HEK293 (cell line): ENCODE data around the gene PMFBP1.

Experiments
- YY1 ChIP-seq: fragments of 450-650 bp; formaldehyde crosslinking; IDR thresholded peaks from 2 replicates; pipeline ENCODE4 v1.5.1; 2018; ENCODE audit warnings: missing biosample characterization, missing genetic modification characterization
- ZNF10 ChIP-seq: fragments of 450-650 bp; formaldehyde crosslinking; IDR thresholded peaks from 2 replicates; pipeline ENCODE4 v1.5.1; 2017; ENCODE audit warnings: missing biosample characterization, missing genetic modification characterization
- ZNF146 ChIP-seq: fragments of 450-650 bp; formaldehyde crosslinking; IDR thresholded peaks from 2 replicates; pipeline ENCODE4 v1.5.1; 2016; ENCODE audit warnings: missing biosample characterization, missing genetic modification characterization
- ZNF501 ChIP-seq: fragments of 450-650 bp; formaldehyde crosslinking; IDR thresholded peaks from 2 replicates; pipeline ENCODE4 v1.5.1; 2016; ENCODE audit warnings: missing biosample characterization, missing genetic modification characterization
- ZNF707 ChIP-seq: fragments of 450-650 bp; formaldehyde crosslinking; IDR thresholded peaks from 2 replicates; pipeline ENCODE4 v1.5.1; 2016; ENCODE audit warnings: missing biosample characterization, missing genetic modification characterization
- ZNF768 ChIP-seq: fragments of 450-650 bp; formaldehyde crosslinking; IDR thresholded peaks from 2 replicates; pipeline ENCODE4 v1.5.1; 2018; ENCODE audit warnings: missing biosample characterization, mild to moderate bottlenecking, missing genetic modification characterization
- TF ChIP-seq, protein P1 (sequence below): fragments of 450-650 bp; formaldehyde crosslinking; IDR thresholded peaks from 2 replicates; pipeline ENCODE4 v1.5.1; 2016; ENCODE audit warnings: missing biosample characterization, missing genetic modification characterization
- TF ChIP-seq, protein P2 (sequence below): fragments of 450-650 bp; formaldehyde crosslinking; IDR thresholded peaks from 2 replicates; pipeline ENCODE4 v1.5.1; 2016; ENCODE audit warnings: missing biosample characterization, missing genetic modification characterization
- TF ChIP-seq, protein P3 (sequence below): fragments of 450-650 bp; formaldehyde crosslinking; IDR thresholded peaks from 2 replicates; pipeline ENCODE4 v1.5.1; 2016; ENCODE audit warnings: missing biosample characterization, missing genetic modification characterization
- TF ChIP-seq, protein P4 (sequence below): fragments of 450-650 bp; formaldehyde crosslinking; conservative IDR thresholded peaks from 2 replicates; pipeline ENCODE4 v1.5.1; 2016; ENCODE audit warnings: low read depth, missing biosample characterization, missing genetic modification characterization
- TF ChIP-seq, protein P5 (sequence below): fragments of 450-650 bp; formaldehyde crosslinking; IDR thresholded peaks from 2 replicates; pipeline ENCODE4 v1.5.1; 2016; ENCODE audit warnings: missing biosample characterization, missing genetic modification characterization

DNA sequence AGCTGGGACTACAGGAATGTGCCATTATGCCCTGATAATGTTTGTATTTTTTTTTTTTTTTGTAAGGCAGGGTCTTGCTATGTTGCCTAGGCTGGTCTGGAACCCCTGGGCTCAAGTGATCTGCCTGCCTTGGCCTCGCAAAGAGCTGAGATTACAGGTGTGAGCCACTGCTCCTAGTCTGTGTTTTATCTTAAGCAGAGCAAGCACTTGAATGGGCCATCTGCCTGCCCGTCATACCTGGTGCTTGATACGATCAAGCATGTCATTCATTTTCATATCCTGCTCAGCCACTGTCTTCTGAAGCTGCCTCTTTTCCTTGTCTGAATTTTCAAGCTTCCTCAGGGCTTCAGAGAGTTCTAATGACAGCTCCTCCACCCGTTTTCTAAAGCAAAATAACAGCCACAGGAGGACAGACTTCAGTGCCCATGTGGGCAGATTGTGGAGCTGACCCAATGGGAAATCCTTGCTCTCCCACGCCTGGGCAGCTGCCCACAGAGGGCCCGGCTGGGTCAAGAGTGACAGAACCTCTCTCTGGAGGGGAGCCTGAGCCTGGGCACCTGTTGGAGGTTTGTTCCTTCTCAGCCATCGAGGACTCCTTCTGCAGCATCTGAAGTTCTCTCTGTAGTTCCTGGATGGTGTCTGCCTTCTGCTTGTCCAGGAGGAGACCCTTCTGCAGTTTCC lies 41.8 kb downstream of the PMFBP1 start:
- TF ChIP-seq YY1 (tag by site-specific recombination) (no peak), ZNF768 (tag by site-specific recombination) (no peak), ZNF146 (tag by site-specific recombination) (no peak), ZNF10 (tag by site-specific recombination) (no peak), ZNF501 (tag by site-specific recombination) (no peak), ZNF707 (tag by site-specific recombination) (no peak)
- TF ChIP-seq, protein P1, sequence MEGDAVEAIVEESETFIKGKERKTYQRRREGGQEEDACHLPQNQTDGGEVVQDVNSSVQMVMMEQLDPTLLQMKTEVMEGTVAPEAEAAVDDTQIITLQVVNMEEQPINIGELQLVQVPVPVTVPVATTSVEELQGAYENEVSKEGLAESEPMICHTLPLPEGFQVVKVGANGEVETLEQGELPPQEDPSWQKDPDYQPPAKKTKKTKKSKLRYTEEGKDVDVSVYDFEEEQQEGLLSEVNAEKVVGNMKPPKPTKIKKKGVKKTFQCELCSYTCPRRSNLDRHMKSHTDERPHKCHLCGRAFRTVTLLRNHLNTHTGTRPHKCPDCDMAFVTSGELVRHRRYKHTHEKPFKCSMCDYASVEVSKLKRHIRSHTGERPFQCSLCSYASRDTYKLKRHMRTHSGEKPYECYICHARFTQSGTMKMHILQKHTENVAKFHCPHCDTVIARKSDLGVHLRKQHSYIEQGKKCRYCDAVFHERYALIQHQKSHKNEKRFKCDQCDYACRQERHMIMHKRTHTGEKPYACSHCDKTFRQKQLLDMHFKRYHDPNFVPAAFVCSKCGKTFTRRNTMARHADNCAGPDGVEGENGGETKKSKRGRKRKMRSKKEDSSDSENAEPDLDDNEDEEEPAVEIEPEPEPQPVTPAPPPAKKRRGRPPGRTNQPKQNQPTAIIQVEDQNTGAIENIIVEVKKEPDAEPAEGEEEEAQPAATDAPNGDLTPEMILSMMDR (tag by site-specific recombination): no peak
- TF ChIP-seq, protein P2, sequence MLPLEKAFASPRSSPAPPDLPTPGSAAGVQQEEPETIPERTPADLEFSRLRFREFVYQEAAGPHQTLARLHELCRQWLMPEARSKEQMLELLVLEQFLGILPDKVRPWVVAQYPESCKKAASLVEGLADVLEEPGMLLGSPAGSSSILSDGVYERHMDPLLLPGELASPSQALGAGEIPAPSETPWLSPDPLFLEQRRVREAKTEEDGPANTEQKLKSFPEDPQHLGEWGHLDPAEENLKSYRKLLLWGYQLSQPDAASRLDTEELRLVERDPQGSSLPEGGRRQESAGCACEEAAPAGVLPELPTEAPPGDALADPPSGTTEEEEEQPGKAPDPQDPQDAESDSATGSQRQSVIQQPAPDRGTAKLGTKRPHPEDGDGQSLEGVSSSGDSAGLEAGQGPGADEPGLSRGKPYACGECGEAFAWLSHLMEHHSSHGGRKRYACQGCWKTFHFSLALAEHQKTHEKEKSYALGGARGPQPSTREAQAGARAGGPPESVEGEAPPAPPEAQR (tag by site-specific recombination): no peak
- TF ChIP-seq, protein P3, sequence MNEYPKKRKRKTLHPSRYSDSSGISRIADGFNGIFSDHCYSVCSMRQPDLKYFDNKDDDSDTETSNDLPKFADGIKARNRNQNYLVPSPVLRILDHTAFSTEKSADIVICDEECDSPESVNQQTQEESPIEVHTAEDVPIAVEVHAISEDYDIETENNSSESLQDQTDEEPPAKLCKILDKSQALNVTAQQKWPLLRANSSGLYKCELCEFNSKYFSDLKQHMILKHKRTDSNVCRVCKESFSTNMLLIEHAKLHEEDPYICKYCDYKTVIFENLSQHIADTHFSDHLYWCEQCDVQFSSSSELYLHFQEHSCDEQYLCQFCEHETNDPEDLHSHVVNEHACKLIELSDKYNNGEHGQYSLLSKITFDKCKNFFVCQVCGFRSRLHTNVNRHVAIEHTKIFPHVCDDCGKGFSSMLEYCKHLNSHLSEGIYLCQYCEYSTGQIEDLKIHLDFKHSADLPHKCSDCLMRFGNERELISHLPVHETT (tag by site-specific recombination): no peak
- TF ChIP-seq, protein P4, sequence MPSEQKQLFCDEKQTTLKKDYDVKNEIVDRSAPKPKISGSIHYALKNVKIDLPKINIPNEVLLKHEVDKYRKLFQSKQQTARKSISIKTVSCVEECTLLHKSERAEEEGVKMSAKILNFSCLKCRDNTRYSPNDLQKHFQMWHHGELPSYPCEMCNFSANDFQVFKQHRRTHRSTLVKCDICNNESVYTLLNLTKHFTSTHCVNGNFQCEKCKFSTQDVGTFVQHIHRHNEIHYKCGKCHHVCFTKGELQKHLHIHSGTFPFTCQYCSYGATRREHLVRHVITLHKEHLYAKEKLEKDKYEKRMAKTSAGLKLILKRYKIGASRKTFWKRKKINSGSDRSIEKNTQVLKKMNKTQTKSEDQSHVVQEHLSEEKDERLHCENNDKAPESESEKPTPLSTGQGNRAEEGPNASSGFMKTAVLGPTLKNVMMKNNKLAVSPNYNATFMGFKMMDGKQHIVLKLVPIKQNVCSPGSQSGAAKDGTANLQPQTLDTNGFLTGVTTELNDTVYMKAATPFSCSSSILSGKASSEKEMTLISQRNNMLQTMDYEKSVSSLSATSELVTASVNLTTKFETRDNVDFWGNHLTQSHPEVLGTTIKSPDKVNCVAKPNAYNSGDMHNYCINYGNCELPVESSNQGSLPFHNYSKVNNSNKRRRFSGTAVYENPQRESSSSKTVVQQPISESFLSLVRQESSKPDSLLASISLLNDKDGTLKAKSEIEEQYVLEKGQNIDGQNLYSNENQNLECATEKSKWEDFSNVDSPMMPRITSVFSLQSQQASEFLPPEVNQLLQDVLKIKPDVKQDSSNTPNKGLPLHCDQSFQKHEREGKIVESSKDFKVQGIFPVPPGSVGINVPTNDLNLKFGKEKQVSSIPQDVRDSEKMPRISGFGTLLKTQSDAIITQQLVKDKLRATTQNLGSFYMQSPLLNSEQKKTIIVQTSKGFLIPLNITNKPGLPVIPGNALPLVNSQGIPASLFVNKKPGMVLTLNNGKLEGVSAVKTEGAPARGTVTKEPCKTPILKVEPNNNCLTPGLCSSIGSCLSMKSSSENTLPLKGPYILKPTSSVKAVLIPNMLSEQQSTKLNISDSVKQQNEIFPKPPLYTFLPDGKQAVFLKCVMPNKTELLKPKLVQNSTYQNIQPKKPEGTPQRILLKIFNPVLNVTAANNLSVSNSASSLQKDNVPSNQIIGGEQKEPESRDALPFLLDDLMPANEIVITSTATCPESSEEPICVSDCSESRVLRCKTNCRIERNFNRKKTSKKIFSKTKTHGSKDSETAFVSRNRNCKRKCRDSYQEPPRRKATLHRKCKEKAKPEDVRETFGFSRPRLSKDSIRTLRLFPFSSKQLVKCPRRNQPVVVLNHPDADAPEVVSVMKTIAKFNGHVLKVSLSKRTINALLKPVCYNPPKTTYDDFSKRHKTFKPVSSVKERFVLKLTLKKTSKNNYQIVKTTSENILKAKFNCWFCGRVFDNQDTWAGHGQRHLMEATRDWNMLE (tag by site-specific recombination): no peak
- TF ChIP-seq, protein P5, sequence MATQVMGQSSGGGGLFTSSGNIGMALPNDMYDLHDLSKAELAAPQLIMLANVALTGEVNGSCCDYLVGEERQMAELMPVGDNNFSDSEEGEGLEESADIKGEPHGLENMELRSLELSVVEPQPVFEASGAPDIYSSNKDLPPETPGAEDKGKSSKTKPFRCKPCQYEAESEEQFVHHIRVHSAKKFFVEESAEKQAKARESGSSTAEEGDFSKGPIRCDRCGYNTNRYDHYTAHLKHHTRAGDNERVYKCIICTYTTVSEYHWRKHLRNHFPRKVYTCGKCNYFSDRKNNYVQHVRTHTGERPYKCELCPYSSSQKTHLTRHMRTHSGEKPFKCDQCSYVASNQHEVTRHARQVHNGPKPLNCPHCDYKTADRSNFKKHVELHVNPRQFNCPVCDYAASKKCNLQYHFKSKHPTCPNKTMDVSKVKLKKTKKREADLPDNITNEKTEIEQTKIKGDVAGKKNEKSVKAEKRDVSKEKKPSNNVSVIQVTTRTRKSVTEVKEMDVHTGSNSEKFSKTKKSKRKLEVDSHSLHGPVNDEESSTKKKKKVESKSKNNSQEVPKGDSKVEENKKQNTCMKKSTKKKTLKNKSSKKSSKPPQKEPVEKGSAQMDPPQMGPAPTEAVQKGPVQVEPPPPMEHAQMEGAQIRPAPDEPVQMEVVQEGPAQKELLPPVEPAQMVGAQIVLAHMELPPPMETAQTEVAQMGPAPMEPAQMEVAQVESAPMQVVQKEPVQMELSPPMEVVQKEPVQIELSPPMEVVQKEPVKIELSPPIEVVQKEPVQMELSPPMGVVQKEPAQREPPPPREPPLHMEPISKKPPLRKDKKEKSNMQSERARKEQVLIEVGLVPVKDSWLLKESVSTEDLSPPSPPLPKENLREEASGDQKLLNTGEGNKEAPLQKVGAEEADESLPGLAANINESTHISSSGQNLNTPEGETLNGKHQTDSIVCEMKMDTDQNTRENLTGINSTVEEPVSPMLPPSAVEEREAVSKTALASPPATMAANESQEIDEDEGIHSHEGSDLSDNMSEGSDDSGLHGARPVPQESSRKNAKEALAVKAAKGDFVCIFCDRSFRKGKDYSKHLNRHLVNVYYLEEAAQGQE (tag by site-specific recombination): no peak
